ENCODE results near the gene RLF.

RLF gene

DNA sequence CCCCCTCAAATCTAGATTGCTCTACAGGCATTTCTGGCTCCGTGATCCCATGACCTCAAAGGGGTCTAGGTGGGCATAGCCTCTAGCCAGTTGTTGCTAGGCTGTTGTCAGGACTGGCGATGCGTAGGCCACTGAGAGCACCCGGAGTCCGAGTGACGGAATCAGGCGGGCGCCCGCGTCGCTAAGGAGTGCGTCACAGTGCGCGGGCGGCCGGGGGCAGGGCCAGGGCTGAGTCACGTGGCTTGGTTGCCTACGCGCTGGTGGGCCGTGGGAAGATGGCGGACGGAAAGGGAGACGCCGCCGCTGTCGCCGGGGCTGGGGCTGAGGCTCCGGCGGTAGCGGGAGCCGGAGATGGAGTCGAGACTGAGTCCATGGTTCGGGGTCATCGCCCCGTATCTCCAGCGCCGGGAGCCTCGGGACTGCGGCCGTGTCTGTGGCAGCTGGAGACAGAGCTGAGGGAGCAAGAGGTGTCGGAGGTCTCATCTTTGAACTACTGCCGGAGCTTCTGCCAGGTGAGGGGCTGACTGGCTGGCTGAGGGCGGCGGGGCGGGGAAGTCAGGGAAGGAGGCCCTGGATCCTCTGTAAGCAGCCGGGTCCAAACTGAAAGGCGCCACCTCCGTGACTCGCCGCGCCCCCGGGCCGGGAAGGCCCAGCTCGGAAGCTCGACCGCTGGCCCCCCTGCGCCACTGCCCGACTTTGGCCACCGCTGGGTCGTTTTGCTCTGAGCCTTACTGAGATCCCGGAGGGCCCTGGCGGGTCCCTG is at the start of gene RLF:
TSS of gene RLF (plus strand) at position 263 of the 763 bp plus-strand sequence. CDS start at position 276, 13 bp downstream.
- H3K4me3 ChIP-seq (ENCODE audit: low read depth, low read length), result peak within 1 kb of the TSS; percentile 90
- no peak for TF ChIP-seq CTCF (IDR thresholded peaks at IDR 0.05; ENCODE audit: insufficient read depth, low read length, missing control alignments)
- ChIA-PET POLR2A (interaction anchor here (0.6 to 0.9 kb wide), 2 partner anchors 116 to 155 kb away, joined by 3 read pairs; no protein-coding TSS in a partner anchor), CTCF (interaction anchor here (0.6 to 4.3 kb wide), 8 partner anchors 9 to 178 kb away, joined by 3 to 25 read pairs (median 7); no protein-coding TSS in a partner anchor)
- DNase-seq (ENCODE audit: low read depth, low spot score), result peak; percentile 50

- ChIA-PET POLR2A (no interaction called here), CTCF (interaction anchor here (1.2 kb wide), 1 partner anchor 30 kb away, joined by 3 read pairs; no protein-coding TSS in a partner anchor)
- H3K4me3 ChIP-seq (ENCODE audit: low read depth, low read length), result no peak overlapping the region
- DNase-seq (ENCODE audit: low read depth, low spot score), result no peak
- TF ChIP-seq CTCF (IDR thresholded peaks at IDR 0.05; ENCODE audit: insufficient read depth, low read length, missing control alignments), result no peak
Measured at GRCh38 chr1:40114400-40114799, 46.8 kb upstream of the RLF start.

DNA sequence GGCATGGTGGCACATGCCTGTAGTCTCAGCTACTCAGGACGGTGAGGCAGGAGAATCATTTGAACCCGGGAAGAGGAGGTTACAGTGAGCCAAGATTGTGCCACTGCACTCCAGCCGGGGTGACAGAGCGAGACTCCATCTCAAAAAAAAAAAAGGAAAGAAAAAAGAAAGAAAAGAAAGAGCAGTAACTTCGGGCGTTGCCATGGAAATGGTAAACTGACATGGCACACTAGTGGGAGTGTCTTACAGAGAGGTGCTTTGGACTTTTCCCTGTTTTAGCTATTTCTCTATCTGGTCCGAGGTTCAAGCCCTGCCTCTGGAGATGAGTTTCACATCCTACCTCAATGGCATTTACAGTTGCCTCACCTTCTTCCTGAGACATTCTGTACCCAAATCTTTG is 41.1 kb upstream of the RLF start:
- ChIA-PET POLR2A (no interaction called here), CTCF (interaction anchor here (1.8 to 2.1 kb wide), 2 partner anchors 195 to 218 kb away, joined by 4 to 9 read pairs; no protein-coding TSS in a partner anchor)
- no peak for TF ChIP-seq CTCF (IDR thresholded peaks at IDR 0.05; ENCODE audit: insufficient read depth, low read length, missing control alignments)
- DNase-seq (ENCODE audit: low read depth, low spot score), result no peak
- H3K4me3 ChIP-seq (ENCODE audit: low read depth, low read length), result no peak overlapping the region

DNA sequence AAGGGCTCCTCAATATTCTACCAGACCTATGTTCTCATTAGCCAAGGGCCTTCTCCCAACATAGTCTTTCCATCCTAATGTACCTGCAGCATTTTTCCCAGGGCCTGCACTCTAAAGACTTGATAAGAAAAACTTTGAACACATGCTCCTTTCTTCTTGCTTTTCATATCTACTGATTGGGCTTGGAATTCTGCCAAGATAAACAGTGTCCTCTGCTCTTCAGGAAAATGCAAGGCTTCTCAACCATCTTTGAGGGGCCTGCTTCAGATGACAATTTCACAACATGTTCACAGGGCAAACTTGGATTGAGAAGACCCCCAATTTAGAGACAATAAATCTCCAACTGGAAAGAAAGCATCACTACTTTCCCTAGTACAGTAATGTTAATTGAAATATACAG is 38.3 kb upstream of the RLF start:
- no peak for DNase-seq (ENCODE audit: low read depth, low spot score)
- ChIA-PET CTCF (no interaction called here), POLR2A (no interaction called here)
- no peak for TF ChIP-seq CTCF (IDR thresholded peaks at IDR 0.05; ENCODE audit: insufficient read depth, low read length, missing control alignments)
- H3K4me3 ChIP-seq (ENCODE audit: low read depth, low read length), result no peak overlapping the region

DNA sequence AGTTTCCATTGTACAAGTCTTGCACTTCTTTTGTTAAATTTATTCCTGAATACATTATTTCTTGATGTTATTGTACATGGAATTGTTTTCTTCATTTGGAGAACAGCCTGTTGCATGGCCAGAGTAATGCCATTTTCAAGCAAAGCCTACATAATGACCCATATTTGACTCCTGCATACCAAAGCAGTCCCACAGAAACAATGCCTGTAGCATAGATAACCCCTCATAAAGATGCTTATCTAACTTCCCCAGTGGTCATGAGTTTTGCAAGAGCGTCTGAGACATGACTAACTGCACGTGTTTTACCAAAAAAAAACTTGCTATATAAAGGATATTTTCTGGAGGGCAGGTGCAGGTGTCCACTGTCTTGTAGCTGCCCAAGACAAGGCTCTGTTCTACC is 30.3 kb upstream of the RLF start:
- CTCF ChIA-PET, result interaction anchor here (1.2 to 4.8 kb wide), 3 partner anchors 9 to 207 kb away, joined by 3 to 23 read pairs (median 7); no protein-coding TSS in a partner anchor
- no peak for DNase-seq (ENCODE audit: low read depth, low spot score)
- POLR2A ChIA-PET, result interaction anchor here (0.6 kb wide), 1 partner anchor 40 kb away, joined by 3 read pairs; no protein-coding TSS in a partner anchor
- H3K4me3 ChIP-seq (ENCODE audit: low read depth, low read length), result no peak overlapping the region
- TF ChIP-seq CTCF (IDR thresholded peaks at IDR 0.05; ENCODE audit: insufficient read depth, low read length, missing control alignments), result no peak
